GM10266 (cell line): ENCODE data around the gene ELOA2.

ENCODE experiments used
- DNase-seq: peaks from one replicate; pipeline ENCODE4 v3.0.0; 2012; ENCODE audit errors: extremely low spot score
- TF ChIP-seq, protein P1 (sequence below): IDR thresholded peaks from 2 replicates; pipeline ENCODE4 v1.5.1; 2012; ENCODE audit warnings: mild to moderate bottlenecking, low read depth; ENCODE audit not compliant: control insufficient read depth, insufficient read depth; ENCODE audit errors: missing control alignments

The ELOA2 gene, protein sequence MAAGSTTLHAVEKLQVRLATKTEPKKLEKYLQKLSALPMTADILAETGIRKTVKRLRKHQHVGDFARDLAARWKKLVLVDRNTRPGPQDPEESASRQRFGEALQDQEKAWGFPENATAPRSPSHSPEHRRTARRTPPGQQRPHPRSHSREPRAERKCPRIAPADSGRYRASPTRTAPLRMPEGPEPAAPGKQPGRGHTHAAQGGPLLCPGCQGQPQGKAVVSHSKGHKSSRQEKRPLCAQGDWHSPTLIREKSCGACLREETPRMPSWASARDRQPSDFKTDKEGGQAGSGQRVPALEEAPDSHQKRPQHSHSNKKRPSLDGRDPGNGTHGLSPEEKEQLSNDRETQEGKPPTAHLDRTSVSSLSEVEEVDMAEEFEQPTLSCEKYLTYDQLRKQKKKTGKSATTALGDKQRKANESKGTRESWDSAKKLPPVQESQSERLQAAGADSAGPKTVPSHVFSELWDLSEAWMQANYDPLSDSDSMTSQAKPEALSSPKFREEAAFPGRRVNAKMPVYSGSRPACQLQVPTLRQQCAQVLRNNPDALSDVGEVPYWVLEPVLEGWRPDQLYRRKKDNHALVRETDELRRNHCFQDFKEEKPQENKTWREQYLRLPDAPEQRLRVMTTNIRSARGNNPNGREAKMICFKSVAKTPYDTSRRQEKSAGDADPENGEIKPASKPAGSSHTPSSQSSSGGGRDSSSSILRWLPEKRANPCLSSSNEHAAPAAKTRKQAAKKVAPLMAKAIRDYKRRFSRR

DNA sequence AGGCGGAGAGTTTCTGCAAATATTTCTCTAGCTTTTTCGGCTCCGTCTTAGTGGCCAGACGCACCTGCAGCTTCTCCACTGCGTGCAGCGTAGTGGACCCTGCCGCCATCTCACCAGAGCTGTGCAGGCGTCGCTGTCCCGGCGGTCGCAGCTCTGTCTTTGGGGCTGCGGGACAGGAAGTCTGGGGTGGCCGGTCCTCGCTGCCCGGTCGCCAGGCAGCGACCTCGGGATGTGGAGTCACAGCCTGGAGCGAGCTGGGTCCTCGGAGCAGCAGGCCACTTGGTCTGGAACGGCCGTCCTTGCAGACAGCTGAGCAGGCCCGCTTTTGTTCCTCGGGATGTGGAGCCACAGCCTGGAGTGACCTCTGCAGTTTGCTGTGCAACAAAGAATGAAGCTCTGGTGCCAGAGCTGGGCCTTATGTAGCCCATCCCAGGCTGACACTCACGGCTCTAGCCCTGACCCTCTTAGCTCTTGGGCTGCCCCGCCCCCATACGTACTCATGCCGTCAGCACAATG lies at the start of gene ELOA2:
ELOA2 (minus strand) TSS at position 466 of the 516 bp plus-strand sequence; CDS start at position 109, 357 bp downstream.
- DNase-seq: no peak
- TF ChIP-seq, protein P1, sequence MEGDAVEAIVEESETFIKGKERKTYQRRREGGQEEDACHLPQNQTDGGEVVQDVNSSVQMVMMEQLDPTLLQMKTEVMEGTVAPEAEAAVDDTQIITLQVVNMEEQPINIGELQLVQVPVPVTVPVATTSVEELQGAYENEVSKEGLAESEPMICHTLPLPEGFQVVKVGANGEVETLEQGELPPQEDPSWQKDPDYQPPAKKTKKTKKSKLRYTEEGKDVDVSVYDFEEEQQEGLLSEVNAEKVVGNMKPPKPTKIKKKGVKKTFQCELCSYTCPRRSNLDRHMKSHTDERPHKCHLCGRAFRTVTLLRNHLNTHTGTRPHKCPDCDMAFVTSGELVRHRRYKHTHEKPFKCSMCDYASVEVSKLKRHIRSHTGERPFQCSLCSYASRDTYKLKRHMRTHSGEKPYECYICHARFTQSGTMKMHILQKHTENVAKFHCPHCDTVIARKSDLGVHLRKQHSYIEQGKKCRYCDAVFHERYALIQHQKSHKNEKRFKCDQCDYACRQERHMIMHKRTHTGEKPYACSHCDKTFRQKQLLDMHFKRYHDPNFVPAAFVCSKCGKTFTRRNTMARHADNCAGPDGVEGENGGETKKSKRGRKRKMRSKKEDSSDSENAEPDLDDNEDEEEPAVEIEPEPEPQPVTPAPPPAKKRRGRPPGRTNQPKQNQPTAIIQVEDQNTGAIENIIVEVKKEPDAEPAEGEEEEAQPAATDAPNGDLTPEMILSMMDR: no peak

DNA sequence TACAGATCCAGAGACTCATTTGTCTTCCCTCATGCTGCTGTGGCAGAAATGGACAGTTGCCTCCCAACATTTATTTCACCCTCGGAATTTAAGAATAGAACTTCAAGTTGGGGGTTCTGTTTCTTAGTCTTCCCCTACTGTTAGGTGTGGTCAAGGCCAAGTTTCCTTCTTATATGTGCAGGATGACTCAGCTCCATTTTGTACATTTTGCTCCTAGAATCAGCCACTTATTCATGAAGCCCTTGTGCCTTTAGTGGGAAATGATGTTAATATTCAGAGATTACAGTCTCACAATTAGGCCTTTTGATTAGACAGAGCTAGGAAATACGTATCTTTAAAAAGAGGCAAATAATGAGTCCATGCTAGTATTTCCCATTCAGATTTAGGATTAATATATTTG lies 46.2 kb upstream of the ELOA2 start:
- TF ChIP-seq, protein P1: no peak
- DNase-seq: no peak

DNA sequence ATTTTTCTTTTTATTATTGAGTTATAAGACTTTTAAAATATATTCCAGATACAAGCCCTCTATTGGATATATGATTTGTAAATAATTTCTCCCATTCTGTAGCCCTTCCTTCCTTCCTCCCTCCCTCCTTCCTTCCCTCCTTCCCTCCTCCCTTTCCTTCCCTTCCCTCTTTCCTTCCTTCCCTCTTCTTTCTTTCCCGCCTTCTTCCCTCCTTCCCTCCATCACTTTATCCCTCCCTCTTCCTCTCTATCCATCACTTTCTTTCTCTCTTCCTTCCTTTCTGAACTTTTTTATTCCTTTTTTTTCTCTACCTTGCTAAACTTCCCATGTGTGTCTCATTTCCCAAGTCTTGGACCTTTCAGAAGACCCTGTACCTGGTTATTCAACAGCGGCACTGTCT lies 45.5 kb upstream of the ELOA2 start:
- TF ChIP-seq, protein P1: no peak
- DNase-seq: no peak

DNA sequence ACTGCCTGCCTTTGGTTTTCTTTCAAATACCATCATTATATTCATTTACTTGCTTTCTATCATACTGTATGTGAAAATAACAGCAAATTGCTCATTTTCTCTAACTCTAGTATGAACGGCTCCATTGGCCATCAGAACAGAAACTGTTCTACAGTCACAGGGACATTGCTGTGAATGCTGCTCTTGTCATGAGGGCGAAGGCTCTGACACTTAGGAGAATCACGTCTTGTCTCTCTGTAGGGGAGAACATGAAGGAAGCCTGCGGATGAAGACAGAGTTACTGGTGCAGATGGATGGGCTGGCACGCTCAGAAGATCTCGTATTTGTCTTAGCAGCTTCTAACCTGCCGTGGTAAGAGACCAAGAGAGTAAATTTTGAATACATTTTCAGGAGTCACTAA lies 41.7 kb upstream of the ELOA2 start:
- TF ChIP-seq, protein P1: no peak
- no peak for DNase-seq

DNA sequence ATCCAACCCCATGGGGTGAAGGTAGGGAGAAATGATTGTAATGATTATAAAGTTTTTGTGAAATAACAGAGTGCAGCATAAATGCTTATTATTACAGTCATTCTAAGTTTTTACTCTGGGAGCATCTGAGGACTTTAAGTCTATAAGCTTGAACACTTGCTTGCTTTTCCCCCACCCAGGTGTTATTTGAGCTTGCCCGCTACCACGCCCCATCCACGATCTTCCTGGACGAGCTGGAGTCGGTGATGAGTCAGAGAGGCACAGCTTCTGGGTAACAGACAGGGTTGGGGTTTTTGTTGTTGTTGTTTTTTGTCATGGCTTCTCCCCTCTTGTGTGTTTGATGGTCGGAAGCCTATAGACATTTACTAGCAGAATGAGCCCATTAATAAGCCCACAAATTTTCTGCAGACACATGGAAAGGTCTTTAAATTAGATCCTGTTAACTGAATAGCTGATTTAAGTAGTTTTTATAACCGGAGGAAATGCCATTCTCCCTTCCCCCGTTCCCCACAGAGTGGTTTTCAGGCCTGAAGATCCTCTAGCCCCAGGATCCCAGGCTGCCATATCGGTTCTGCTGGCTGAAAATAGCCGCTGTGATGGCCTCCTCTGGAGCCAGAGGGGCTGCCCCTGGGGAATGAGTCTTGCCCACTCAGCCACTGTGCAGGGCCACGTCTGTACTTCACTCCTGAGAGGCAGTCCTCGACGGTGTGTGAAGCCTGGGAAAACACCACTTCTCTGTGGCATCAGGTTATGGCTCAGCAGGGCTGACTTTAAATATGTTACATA lies 39.9 kb upstream of the ELOA2 start:
- DNase-seq: no peak
- TF ChIP-seq, protein P1: no peak

DNA sequence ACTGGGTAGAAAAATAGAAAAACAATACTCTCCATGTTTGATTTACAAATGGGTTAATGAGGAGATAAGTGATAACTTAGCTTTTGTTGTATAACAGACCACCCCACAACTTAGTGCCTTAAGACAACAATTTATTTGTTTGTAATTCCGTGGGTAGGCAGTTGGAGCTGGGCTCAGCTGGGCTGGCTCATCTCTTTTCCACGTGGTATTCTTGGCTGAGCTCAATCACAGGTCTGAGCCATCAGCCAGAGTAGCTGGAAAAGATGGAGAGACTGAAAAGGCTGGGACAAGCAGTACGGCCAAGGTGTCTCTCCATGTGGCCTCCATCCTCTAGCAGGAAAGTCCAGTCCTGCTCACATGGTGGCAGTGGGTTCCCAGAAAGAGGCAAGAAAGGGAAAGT lies 32.2 kb upstream of the ELOA2 start:
- TF ChIP-seq, protein P1: no peak
- DNase-seq: no peak
